ENCODE results near the gene ACADS.

ACADS gene

DNA sequence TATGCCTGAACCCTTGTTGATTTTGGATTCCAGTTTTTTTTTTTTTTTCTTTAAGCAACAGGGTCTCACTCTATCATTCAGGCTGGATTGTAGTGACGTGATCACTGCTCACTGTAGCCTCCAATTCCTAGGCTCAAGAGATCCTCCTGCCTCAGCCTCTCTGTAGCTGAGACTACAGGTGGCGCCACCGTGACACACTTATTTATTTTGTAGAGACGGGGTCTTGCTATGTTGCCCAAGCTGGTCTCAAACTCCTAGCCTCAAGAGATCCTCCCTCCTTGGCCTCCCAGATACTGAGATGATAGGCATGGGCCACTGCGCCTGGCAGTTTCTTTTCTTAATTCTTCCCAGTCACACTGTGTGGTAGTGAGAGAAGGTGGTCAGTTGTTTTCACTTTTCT lies 25.2 kb downstream of the ACADS start:
- Histone ChIP-seq H3K27ac (ENCODE audit: low read depth, low read length, poor library complexity, severe bottlenecking) (no peak overlapping the region), H3K79me2 (ENCODE audit: insufficient read depth, low read length) (no peaks in the 10 kb centered on the region), H3K4me1 (ENCODE audit: insufficient read depth, low read length, severe bottlenecking) (no peaks in the 10 kb centered on the region), H3K4me2 (ENCODE audit: low read length) (no peak overlapping the region), H3K36me3 (ENCODE audit: insufficient read depth, low read length) (no peaks in the 10 kb centered on the region; the same call in 1 of the 2 replicates), H3F3A (ENCODE audit: insufficient read depth, low read length) (no peaks in the 10 kb centered on the region), H3K4me3 (ENCODE audit: low read depth, low read length, poor library complexity, severe bottlenecking) (no peak overlapping the region), H3K9me3 (ENCODE audit: low read length) (peaks cover 11% of the 10 kb centered on the region), H2AFZ (ENCODE audit: low read length) (no peak overlapping the region), H3K9ac (ENCODE audit: low read length) (no peak overlapping the region), H3K9me2 (ENCODE audit: low read depth, low read length) (no peaks in the 10 kb centered on the region), H3K27me3 (ENCODE audit: insufficient read depth, low read length) (no peaks in the 10 kb centered on the region), H4K20me1 (ENCODE audit: insufficient read depth, low read length) (no peaks in the 10 kb centered on the region)
- no peak for TF ChIP-seq EZH2 (IDR thresholded peaks at IDR 0.05; ENCODE audit: borderline replicate concordance, low read length)
- TF ChIP-seq, protein P1, sequence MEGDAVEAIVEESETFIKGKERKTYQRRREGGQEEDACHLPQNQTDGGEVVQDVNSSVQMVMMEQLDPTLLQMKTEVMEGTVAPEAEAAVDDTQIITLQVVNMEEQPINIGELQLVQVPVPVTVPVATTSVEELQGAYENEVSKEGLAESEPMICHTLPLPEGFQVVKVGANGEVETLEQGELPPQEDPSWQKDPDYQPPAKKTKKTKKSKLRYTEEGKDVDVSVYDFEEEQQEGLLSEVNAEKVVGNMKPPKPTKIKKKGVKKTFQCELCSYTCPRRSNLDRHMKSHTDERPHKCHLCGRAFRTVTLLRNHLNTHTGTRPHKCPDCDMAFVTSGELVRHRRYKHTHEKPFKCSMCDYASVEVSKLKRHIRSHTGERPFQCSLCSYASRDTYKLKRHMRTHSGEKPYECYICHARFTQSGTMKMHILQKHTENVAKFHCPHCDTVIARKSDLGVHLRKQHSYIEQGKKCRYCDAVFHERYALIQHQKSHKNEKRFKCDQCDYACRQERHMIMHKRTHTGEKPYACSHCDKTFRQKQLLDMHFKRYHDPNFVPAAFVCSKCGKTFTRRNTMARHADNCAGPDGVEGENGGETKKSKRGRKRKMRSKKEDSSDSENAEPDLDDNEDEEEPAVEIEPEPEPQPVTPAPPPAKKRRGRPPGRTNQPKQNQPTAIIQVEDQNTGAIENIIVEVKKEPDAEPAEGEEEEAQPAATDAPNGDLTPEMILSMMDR (IDR thresholded peaks at IDR 0.05; ENCODE audit: low read length), result peak; percentile 33; the same call in 1 of the 2 replicates

- H3K79me2 ChIP-seq (ENCODE audit: insufficient read depth, low read length), result no peaks in the 10 kb centered on the region
- H3K9me3 ChIP-seq (ENCODE audit: low read length), result peaks cover 11% of the 10 kb centered on the region
- H3K4me3 ChIP-seq (ENCODE audit: low read depth, low read length, poor library complexity, severe bottlenecking), result no peak overlapping the region
- H3F3A ChIP-seq (ENCODE audit: insufficient read depth, low read length), result no peaks in the 10 kb centered on the region
- H3K27ac ChIP-seq (ENCODE audit: low read depth, low read length, poor library complexity, severe bottlenecking), result no peak overlapping the region
- H3K9me2 ChIP-seq (ENCODE audit: low read depth, low read length), result no peaks in the 10 kb centered on the region
- H4K20me1 ChIP-seq (ENCODE audit: insufficient read depth, low read length), result no peaks in the 10 kb centered on the region
- no peak overlapping the region for H3K9ac ChIP-seq (ENCODE audit: low read length)
- H3K4me2 ChIP-seq (ENCODE audit: low read length), result no peak overlapping the region
- no peaks in the 10 kb centered on the region; the same call in 1 of the 2 replicates for H3K36me3 ChIP-seq (ENCODE audit: insufficient read depth, low read length)
- H3K4me1 ChIP-seq (ENCODE audit: insufficient read depth, low read length, severe bottlenecking), result no peaks in the 10 kb centered on the region
- H2AFZ ChIP-seq (ENCODE audit: low read length), result no peak overlapping the region
- no peaks in the 10 kb centered on the region for H3K27me3 ChIP-seq (ENCODE audit: insufficient read depth, low read length)
- TF ChIP-seq, protein P1 (IDR thresholded peaks at IDR 0.05; ENCODE audit: low read length), result no peak
- TF ChIP-seq EZH2 (IDR thresholded peaks at IDR 0.05; ENCODE audit: borderline replicate concordance, low read length), result no peak
Measured at GRCh38 chr12:120751389-120751788, 25.8 kb downstream of the ACADS start.

- Histone ChIP-seq H3K9ac (ENCODE audit: low read length) (no peak overlapping the region), H3F3A (ENCODE audit: insufficient read depth, low read length) (no peaks in the 10 kb centered on the region), H3K9me2 (ENCODE audit: low read depth, low read length) (no peaks in the 10 kb centered on the region), H3K27me3 (ENCODE audit: insufficient read depth, low read length) (no peaks in the 10 kb centered on the region), H4K20me1 (ENCODE audit: insufficient read depth, low read length) (no peaks in the 10 kb centered on the region), H3K27ac (ENCODE audit: low read depth, low read length, poor library complexity, severe bottlenecking) (no peak overlapping the region), H3K9me3 (ENCODE audit: low read length) (peaks cover 11% of the 10 kb centered on the region), H3K79me2 (ENCODE audit: insufficient read depth, low read length) (no peaks in the 10 kb centered on the region), H2AFZ (ENCODE audit: low read length) (no peak overlapping the region), H3K36me3 (ENCODE audit: insufficient read depth, low read length) (no peaks in the 10 kb centered on the region; the same call in 1 of the 2 replicates), H3K4me2 (ENCODE audit: low read length) (no peak overlapping the region), H3K4me1 (ENCODE audit: insufficient read depth, low read length, severe bottlenecking) (peaks cover 5% of the 10 kb centered on the region), H3K4me3 (ENCODE audit: low read depth, low read length, poor library complexity, severe bottlenecking) (no peak overlapping the region)
- no peak for TF ChIP-seq EZH2 (IDR thresholded peaks at IDR 0.05; ENCODE audit: borderline replicate concordance, low read length)
- TF ChIP-seq, protein P1 (IDR thresholded peaks at IDR 0.05; ENCODE audit: low read length), result no peak
Measured at GRCh38 chr12:120754792-120755191, 29.2 kb downstream of the ACADS start.
